Measurements from ENCODE around the gene SNCAIP.

The SNCAIP gene

DNA sequence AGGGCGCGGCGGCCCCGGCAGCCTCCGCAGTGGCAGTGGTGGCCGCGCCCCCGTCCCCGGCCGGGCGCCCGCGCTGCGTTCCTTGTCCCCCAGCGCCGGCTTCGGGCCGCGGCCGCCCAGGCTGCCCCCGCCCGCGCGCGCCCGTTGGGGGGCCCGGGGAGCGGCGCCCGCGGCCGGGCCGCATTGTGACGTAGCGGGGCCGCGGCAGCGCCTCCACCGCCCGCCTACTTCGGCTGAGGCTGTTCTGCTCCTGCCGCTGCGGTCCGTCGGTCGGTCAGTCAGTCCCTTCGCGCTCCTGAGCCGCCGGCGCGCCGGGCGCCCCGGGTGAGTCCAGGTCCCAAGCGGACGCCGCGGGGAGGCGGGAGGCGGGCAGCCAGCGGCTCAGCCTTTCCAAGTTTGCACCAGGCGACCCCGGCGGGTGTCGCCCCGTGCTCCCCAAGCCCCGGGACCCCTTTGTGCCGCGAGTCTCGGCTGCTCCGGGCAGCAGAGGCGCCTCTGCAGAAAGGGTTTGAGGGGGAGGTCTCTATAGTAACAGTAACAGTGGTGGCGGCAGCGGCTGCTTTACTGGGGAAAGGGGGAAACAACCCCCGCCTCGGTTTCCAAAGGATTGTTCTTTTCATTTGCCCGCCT lies at the start of gene SNCAIP:
SNCAIP (plus strand) TSS at position 277 of the 630 bp plus-strand sequence. CDS start 78,898 bp downstream, outside the sequence.
- DNase-seq: no peak

DNA sequence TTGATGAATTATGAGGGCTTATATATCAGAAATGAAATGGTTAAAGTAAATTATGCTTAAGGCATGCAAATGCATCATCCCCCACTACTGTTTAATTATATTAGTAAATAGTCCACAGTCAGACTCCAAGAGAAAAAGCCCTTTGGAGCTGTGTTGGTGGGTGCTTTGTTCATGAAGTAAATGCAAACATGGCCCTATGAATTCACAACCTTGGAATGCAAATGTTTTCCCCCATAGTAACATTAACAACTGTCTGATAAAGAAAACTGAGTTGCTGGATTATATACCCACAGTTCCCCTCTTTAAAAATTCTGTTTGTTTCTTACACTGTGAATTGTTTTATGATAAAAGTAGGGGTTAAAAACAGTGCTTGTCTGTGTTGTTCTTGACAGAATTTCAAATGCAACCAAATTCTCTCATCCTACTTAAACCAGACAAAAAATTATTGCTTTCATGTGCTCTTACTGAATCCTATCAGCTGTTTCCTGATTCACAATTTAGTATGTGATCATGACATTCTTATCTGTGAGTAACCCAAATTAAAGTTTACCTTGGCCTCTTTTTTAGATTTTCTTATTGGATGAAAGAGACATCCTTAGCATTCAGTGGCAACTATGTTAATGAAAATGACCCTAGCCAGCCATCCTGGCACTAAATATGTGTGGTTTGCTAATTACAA lies 48.5 kb upstream of the SNCAIP start:
- no peak for DNase-seq

DNA sequence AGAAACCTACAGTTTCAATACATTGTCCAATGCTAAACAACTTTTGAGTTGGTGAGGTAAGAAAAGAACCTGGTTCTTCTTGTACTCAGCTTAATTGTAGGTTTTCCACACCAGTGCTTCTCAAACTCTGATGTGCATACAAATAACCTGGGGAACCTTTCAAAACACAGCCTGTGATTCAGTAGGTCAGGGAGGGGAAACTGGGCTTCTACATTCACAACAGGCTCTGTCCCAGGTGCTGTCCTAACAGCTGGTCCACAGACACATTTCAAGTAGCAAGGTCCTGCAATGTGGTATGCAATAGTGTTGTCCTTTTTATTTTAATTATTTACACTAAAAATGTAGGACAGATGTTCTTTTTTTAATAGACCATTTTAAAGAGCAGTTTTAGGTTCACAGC lies 47.4 kb upstream of the SNCAIP start:
- DNase-seq: no peak

DNA sequence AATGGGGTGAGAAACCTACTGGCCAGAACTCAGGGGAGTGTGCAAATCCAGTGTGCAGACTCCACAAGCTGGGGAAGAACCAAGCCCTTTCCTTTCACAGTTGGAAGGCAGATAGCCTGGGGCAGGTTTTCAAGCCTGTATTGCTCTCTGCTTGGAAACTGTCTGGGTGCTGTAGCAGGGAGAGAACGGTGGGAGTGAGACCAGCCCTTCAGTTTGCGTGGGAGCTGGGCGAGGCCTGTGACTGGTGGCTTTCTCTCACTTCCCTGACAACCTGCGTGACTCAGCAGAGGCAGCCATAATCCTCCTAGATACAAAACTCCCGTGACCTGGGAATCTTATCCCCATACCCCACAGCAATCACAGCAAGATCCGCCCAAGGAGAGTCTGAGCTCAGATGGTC lies 44.9 kb upstream of the SNCAIP start:
- no peak for DNase-seq

DNA sequence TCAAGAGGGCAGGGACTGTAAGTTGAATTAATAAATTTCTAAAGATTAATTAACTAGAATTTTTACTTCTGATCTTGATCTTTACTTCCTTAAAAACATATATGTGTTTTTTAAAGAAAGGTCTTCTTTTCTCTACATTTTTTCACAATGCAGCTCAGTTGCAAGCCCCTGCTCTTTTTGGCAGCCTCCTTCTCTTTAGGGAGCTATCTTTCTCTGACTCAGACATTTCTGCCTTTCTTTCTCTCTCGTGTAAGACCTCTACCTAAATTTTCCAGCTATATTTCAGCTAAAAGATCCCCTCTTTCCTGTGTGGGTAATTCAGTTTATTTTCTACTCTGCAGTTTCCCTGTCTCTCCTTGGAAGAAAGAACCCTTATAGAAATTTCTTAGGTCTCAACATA lies 38.3 kb upstream of the SNCAIP start:
- no peak for DNase-seq

DNA sequence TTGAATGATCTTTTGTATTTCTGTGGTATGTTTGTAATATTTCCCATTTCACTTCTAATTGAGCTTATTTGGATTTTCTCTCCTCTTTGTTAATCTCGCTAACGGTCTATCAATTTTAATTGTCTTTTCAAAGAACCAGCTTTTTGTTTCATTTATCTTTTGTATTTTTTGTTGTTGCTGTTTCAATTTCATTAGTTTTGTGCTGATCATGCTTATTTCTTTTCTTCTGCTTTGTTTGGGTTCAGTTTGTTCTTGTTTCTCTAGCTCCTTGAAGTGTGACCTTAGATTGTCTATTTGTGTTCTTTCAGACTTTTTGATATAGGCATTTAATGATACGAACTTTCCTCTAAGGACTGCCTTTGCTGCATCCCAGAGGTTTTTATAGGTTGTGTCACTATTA lies 28.4 kb upstream of the SNCAIP start:
- no peak for DNase-seq

DNA sequence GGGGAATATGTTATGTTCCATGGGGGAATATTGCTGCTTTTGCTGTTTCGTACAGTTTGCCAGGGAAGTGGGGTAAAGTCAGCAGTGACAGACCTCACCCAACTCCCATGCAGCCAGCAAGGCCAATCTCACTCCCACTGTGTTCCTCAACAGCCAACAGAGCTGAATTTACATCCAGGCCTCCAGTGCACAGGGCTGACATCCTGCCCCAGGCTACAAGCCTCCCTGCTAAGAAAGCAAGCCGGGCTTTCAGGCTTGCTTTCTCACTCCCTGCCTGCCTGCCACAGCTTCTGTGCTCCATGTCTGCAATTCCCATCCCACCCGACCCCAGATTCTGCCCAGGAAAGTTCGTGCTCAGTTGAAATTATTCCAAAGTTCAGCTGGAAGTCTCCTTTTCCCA lies 25.5 kb upstream of the SNCAIP start:
- no peak for DNase-seq

DNA sequence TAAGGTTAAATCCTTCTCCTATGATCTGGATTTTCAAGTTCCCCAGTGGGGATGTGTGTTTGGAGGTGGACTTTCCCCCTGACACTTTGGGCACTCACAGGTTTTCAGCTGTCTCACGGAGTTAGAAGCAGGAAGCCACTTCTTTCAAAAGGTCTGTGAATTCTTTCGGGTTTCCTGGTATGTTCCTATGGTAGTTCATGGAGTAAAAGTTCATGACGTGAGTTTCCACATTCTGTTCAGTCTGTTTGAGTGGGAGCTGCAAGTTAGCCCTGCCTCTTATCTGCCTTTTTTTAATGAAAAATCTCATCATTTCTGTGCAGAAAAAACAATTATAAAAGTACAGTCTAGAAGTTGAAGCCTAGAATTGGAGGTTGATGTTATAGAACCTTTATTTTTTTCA lies 24.9 kb upstream of the SNCAIP start:
- DNase-seq: no peak

DNA sequence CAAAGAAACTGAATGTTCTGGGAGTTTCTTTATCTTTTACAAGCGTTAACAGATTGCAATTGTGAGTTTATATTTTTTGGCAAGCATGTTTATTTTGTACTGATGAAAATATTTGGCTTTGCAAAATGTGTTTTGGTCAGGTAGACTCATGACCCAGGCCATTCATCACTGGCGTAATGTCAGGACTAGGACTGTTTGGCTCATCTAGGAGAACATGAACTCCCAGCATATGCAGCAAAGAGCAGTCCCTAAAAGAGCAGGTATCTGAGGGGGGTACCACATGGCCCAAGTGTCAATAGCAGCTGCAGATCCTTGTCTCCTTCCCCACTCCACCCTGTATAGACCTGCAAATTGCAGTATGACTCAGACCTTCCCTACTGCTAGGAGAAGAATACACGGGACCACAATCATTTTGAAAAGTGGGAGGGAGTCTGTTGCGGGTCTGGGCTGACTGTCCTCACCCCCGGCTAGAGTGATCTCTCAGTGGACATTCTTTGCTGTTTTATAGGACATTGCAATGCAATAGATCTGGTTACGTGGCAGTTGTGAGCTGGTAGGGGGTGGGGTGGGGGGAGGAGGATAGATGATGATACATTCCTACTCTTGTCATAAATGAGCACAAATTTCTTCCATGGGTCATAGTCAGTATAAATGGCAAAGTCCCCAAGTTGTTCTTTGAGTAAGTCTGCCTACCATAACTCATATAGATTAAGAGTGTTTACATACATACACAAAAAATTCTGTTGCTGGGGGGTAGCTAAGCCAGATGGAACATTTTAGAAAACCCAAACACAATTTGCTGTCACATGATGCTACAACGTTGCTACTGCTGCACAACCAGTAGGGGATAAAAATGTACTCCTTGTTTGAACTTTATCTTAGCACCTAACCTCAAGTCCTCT lies 20.8 kb upstream of the SNCAIP start:
- no peak for DNase-seq

DNA sequence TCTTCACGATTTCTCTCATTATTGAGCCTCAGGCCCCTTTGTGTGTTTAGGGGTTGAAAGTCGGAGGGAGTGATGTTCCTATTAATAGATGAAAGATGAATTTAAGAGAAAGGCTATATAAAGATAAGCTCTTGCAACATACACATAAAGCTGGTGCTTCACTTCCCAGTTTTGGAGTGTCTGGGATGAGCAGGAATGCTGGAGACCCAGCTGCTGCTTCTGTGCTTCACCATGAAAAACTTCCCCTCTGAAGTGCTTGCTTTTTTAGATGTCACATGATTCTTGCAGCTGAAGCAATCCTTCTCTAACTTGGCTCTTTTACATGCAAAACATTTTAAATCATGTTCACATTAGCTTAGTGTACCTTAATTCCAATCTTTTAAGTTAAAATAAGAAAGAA lies 19.7 kb upstream of the SNCAIP start:
- DNase-seq: no peak

DNA sequence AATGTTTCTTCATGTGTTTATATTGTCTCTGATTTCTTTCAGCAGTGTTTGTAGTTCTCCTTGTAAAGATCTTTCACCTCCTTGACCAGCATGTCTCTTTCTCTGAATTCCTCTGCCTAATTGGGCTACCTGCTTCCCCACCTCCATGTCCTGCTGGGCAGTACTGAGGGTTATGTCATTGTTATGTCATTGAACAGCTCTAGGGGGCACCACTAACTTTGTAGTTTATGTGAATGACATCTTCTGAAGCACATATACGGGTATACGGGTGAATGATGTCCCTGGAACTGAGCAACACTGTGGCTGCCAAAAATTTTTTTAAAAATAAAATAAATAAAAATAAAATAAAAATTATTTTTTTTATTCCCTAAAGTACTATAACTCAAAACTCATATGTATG lies 16.9 kb upstream of the SNCAIP start:
- no peak for DNase-seq

DNA sequence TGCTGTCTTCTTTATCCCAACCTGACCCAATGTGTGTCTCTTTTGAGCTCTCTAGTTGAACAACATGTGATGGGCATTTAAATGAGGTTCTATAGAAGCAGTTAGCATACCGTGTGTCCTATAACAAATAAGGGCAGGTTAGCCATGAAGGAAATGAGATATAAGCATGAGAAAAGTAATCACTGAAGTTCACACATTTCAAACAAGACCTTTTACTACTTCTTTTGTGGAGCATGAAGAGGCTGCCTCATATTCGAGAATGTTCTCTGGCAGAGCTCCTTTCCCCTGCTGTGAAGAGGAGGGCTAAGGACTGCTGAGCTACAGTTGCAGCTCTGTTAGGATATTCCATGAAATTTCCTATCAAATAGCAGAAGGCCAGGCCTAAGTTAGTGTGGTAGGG lies 15.2 kb upstream of the SNCAIP start:
- DNase-seq: no peak

DNA sequence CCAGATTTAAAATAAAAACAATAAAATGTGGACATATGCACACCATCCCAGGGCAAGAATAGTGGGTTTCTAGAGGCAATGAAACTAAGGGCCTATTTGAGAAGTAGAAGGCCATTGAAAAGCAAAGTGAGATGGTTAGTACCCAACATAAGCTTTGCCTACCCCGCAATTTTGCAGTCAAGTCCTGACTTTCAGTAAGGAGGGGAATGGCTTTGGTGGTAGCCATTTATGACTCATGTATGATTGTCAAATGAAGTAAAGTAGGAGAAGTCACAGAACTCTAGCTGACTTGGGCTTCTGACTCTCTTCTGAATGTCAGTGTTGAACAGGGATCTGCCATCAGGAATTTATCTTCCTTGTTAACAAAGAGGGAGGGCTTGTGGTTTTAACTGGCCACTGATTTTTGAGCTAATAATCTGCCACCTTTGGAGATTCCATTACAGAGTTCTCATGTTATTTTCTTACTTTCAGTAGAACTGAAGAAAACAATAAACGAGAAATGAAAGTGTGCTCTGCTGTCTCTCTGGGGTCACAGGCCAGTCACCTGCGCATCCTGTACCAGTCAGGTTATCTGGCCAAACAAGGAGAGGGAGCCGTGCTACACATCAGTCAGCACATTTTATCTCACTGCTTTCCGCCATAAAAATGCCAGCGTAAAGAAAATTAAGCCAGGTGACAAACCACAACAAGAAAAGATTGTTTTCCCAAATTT lies 14.3 kb upstream of the SNCAIP start:
- no peak for DNase-seq

DNA sequence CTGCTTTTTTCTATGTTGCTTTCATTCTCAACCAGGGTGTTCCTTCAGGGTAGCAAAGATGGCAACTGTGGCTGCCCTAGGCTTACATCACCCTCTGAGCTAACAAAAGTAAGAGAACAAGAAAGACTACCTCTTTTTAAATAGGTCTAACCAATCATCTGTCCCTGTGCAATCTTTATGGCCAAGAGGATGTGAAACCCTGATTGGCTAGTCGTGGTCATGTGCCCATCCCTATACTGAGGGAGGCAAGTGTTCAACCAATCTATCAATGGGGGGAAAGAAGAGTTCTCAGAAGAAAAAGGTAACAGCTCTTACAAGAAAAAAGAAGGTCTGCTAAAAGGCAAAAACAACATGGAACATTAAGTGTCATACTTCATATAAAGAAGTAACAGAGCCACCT lies 11.7 kb upstream of the SNCAIP start:
- no peak for DNase-seq

DNA sequence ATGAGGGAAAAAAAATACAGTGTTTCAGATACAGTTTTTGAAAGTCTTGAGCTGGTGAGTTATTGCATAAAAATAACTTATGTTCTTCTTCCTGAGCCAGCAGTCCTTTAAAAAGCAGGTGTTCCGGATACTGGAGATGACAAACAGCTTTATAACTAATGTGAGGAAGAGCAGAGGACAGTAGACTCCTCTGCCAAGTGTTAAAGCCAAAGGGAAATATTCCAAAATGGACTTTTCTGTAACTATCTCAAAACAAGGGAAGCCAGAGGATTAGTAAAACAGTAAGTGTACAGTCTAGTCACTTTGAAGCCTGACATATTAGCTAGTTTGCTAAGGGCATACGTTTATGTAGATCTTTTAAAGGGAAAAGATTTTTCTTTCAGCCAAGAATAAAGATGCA lies 11.0 kb upstream of the SNCAIP start:
- no peak for DNase-seq

DNA sequence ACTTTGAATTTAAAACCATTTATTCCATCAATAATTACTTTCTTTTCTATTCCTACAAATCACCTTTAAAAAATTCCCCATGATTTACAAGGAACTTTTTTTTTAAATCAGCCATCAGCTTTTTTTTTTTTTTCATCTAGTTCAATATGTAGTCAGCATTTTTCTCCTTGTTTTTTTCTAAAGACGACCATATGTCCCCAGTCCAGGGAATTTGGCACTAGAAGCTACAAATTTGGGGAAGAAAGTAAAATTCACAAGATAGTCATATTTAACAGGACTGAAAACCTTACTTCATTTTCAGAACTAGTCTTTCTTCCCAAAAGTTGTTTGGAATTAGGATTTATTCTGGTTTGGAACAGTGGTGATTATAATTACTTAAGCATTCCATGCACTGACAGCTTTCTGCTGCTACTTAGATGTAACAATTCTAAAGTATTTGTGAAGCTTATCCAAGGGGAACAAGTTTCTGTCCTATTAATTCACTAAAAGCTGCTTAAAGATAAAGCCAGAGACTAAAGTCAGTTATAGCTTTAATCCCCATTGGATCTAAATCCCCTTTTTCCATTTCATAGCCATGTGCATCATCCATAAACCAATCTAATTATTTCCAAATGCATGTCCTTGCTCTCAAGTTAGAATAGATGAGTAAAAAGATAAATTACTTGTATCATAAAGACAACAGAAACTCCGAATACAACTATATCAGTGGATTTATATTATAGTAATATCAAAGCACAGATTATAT lies 7.4 kb upstream of the SNCAIP start:
- DNase-seq: no peak

DNA sequence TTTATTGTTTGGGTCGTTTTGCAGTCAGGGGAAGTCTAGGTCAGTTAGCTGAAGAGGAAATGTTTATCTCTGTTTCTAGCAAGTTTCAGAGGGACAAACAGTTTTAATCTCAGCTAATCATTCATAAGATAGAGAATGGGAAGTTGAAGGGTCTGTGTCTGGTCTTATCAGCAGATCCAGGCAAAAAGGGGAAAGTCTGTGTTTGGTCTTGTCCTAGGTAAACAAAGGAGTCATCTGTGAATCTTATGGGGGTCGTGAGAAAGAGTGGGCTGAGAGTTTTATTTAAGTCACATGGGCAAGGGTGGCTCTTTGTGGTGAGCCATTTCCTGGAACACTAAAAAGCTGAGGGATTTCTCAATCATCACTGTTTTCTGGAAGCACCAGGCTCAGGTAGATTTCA lies 5.6 kb upstream of the SNCAIP start:
- DNase-seq: no peak

DNA sequence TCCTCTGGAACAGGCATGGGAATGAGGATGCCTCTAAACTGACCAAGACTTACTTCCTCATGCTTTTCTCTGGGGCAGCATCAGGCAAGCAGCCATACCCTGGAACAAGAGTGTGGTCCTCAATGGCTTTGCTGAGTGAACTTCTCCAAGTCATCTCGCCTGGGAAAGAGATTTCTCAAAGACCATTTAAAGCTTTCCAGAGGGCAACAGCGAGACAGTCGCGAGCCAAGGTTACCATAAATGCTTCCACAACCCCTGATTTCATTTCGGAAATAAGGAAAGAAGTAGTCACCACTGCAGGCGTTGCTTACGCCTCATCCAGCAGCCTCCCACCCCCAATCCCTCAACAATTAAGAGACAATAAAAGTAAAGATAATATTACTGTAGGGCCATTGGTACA lies 1.1 kb upstream of the SNCAIP start:
- no peak for DNase-seq

DNA sequence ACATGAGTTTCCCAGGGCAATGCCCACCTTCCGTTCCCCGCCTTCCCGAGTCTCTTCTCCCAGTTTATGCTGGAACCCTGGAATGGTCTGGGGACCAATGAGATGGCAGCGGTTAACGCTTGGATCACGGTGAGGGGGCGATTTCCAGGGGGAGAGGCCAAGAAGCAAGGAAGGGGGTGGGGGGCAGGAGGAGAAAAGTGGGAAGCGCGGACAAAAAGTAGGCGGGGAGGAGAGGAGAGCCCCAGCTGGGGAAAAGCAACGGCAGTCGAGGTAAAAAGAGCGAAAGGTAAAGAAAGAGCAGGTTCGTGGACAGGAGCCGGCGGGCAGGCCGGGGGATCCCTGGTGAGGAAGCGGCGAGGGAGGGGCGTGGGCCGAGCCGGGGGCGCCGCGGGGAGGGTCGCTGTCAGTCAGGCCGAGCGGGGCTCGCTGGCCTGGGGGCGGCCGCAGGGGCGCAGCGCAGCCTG lies 508 bp upstream of the SNCAIP start:
- no peak for DNase-seq

DNA sequence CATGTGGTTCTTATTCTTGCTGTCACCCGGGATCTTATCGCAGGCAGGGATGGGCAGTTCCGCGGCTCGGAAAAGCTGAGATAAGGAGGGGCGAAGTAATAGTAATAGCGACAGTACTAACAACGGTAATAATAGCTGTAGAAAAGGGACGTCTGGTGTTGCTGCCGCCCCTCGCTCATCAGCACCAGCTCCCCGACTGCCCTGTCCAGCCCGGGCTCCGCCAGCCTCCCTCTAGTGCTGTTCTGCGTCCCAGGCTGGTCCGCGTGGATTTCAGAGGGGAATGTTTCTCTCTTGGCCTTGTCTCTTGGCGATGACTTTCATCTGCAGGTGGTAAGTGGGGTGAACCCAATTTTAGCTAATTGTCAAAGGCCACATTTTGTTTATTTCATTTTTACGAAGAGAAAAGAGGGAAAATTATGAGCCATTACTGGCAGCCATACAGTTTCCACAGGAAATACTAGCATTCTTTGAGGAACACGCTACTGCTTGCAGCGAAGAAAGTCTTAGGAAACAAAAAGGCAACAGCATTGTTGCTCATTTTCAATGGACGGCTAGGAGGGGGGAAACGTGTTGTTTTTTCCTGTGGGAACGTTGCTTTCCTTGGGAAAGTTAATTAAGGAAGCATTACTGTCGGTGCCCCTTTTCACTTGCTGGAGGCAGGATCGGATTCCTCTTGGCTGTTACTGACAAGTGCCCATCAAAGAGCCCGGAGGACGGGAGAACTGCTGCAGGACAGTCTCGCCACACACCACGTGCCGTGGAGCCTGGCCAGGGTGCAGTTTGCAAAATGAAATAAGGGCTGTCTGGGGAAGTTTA lies 762 bp downstream of the SNCAIP start:
- no peak for DNase-seq

DNA sequence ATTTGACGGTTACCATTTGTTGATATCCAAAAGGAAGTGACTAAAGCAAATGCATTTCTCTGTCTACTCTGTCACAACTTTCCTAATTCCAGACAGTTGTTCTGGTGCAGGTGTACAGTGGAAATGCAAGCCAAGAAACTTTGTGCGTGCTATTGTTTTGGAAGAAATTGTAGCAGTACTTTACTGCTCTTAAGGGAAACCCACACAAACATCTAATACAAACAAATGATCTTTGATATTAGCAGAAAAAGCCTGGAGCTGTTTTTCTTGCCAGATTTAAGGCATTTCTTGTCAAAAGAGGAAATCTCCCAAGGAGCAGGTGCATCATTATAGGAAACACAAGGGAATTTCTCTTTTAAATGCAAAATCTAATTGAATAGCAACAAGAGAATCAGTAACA lies 2.0 kb downstream of the SNCAIP start:
- no peak for DNase-seq

DNA sequence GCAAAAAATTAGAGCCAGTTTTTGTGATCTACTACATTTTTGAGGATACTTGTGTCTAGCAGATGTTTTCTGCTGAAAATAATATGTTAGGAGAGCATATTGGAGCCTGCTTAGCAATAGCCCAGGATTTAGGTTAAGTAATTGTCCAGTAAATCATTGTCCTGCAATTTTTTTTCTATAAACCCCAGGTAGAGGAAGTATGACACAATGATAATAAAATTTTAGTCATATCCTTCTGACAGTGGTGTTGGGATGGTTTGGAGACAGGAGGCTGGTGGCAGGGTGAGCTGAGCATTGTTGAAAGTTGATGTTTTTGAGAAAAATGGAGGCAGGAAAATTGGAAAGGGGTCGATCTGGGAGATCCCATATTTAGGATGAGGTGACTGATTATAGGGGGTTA lies 3.5 kb downstream of the SNCAIP start:
- no peak for DNase-seq

Data from CD4-positive, alpha-beta T cell treated with Interleukin-17A for 1 hour (primary cell).